GM21619 (cell line): Measurements from ENCODE around the gene FADS3.

ENCODE experiments used
- ATAC-seq: cut with Tn5 transposase; IDR thresholded peaks from one replicate; pipeline ENCODE4 v1.9.1; 2021; ENCODE audit not compliant: unreplicated experiment

Gene FADS3

GRCh38 chr11:61881397-61881796, 9.9 kb downstream of the FADS3 start:
- ATAC-seq = no peak

GRCh38 chr11:61880454-61880853, 10.9 kb downstream of the FADS3 start:
- no peak for ATAC-seq

- no peak for ATAC-seq
These were observed 11.3 kb downstream of the FADS3 start for GRCh38 chr11:61880031-61880430.

- ATAC-seq = no peak
These were observed 12.2 kb downstream of the FADS3 start for GRCh38 chr11:61879152-61879551.

GRCh38 chr11:61875698-61876097, 15.6 kb downstream of the FADS3 start:
- no peak for ATAC-seq

GRCh38 chr11:61874853-61875252, 16.5 kb downstream of the FADS3 start:
- no peak for ATAC-seq

GRCh38 chr11:61874377-61874809, 17.0 kb downstream of the FADS3 start:
- ATAC-seq = no peak

GRCh38 chr11:61873588-61874376, 17.6 kb downstream of the FADS3 start:
- no peak for ATAC-seq

- no peak for ATAC-seq
These were observed 18.3 kb downstream of the FADS3 start for GRCh38 chr11:61872935-61873565.

- ATAC-seq = peak; percentile 83
These were observed 20.2 kb downstream of the FADS3 start for GRCh38 chr11:61871158-61871597.

- ATAC-seq = no peak
These were observed 20.8 kb downstream of the FADS3 start for GRCh38 chr11:61870541-61871031.

GRCh38 chr11:61869708-61870451, 21.5 kb downstream of the FADS3 start:
- ATAC-seq = no peak

- ATAC-seq = no peak
These were observed 22.0 kb downstream of the FADS3 start for GRCh38 chr11:61869429-61869707.

GRCh38 chr11:61868571-61869428, 22.5 kb downstream of the FADS3 start:
- ATAC-seq = no peak

- no peak for ATAC-seq
These were observed 24.4 kb downstream of the FADS3 start for GRCh38 chr11:61866958-61867343.

- ATAC-seq = no peak
These were observed 25.0 kb downstream of the FADS3 start for GRCh38 chr11:61866231-61866957.

GRCh38 chr11:61864814-61865775, 26.2 kb downstream of the FADS3 start:
- ATAC-seq = no peak

- no peak for ATAC-seq
These were observed 27.7 kb downstream of the FADS3 start for GRCh38 chr11:61863548-61864081.
